ENCODE measurements around the gene NPIPB13.
A peak's percentile ranks its signal among the peaks of the same experiment; 100 is the strongest.
"Not testable (repeated sequence)": the region's sequence is repeated elsewhere in the genome, so short reads cannot be mapped to it uniquely, and the experiment has no call there.

NPIPB13 gene

GRCh38 chr16:30248379-30248778 lies at the start of gene NPIPB13:
NPIPB13 (minus strand) TSS chr16:30248479; CDS start chr16:30245573, 2,906 bp downstream.
- H3K4me3 ChIP-seq (ENCODE audit: low read length); H3F3A ChIP-seq (ENCODE audit: control insufficient read depth, insufficient read depth); H3K36me3 ChIP-seq (ENCODE audit: control insufficient read depth, low read length); H3K4me2 ChIP-seq (ENCODE audit: low read length); H3K27ac ChIP-seq (ENCODE audit: low read depth, low read length); H3K9me2 ChIP-seq (replicated peaks; ENCODE audit: control insufficient read depth, low read length); H4K20me1 ChIP-seq (ENCODE audit: control insufficient read depth, insufficient read depth, low read depth, low read length); H3K4me1 ChIP-seq (ENCODE audit: control insufficient read depth, low read length); H3K27me3 ChIP-seq (ENCODE audit: control insufficient read depth, low read length); H3K9me3 ChIP-seq (ENCODE audit: control insufficient read depth, insufficient read depth, low read length); H3K79me2 ChIP-seq (ENCODE audit: control insufficient read depth, low read length): not testable (repeated sequence)

GRCh38 chr16:30282357-30282756 lies 34.1 kb upstream of the NPIPB13 start:
- not testable (repeated sequence) for H3K4me1 ChIP-seq (ENCODE audit: control insufficient read depth, low read length)

DNA sequence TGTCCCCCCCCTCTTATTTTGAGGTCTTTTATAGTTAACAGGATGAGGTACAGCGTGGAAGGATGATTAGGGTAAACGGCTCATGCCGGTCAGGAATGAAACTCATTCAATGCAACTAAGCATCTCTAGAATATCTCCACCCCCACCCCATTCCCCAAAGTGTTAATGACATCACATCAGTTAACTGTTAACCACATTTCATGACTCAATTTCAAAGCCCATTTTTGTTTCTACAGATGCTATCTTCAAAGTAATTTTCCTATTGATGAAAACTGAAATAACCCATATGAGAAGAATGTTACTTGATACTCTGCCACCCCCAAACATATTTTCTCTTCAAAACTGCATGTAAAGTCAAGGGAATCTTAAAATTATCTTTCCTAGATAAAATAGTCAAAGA lies 30.2 kb upstream of the NPIPB13 start:
- H3K4me3 ChIP-seq (ENCODE audit: low read length); H3K4me2 ChIP-seq (ENCODE audit: low read length); H3K36me3 ChIP-seq (ENCODE audit: control insufficient read depth, low read length); H3K27me3 ChIP-seq (ENCODE audit: control insufficient read depth, low read length); H4K20me1 ChIP-seq (ENCODE audit: control insufficient read depth, insufficient read depth, low read depth, low read length); H3K27ac ChIP-seq (ENCODE audit: low read depth, low read length); H3K79me2 ChIP-seq (ENCODE audit: control insufficient read depth, low read length); H3K9me3 ChIP-seq (ENCODE audit: control insufficient read depth, insufficient read depth, low read length); H3F3A ChIP-seq (ENCODE audit: control insufficient read depth, insufficient read depth); H3K9me2 ChIP-seq (replicated peaks; ENCODE audit: control insufficient read depth, low read length); H3K4me1 ChIP-seq (ENCODE audit: control insufficient read depth, low read length): not testable (repeated sequence)

More at GRCh38 chr16:30282357-30282756, 34.1 kb upstream of the NPIPB13 start:
- H4K20me1 ChIP-seq (ENCODE audit: control insufficient read depth, insufficient read depth, low read depth, low read length); H3F3A ChIP-seq (ENCODE audit: control insufficient read depth, insufficient read depth); H3K4me2 ChIP-seq (ENCODE audit: low read length); H3K36me3 ChIP-seq (ENCODE audit: control insufficient read depth, low read length); H3K9me2 ChIP-seq (replicated peaks; ENCODE audit: control insufficient read depth, low read length); H3K79me2 ChIP-seq (ENCODE audit: control insufficient read depth, low read length); H3K27me3 ChIP-seq (ENCODE audit: control insufficient read depth, low read length); H3K4me3 ChIP-seq (ENCODE audit: low read length); H3K9me3 ChIP-seq (ENCODE audit: control insufficient read depth, insufficient read depth, low read length); H3K27ac ChIP-seq (ENCODE audit: low read depth, low read length): not testable (repeated sequence)

- H3K9me2 ChIP-seq (replicated peaks; ENCODE audit: control insufficient read depth, low read length); H3K27ac ChIP-seq (ENCODE audit: low read depth, low read length); H3K4me2 ChIP-seq (ENCODE audit: low read length); H3K4me3 ChIP-seq (ENCODE audit: low read length); H3K4me1 ChIP-seq (ENCODE audit: control insufficient read depth, low read length); H3K27me3 ChIP-seq (ENCODE audit: control insufficient read depth, low read length); H3K36me3 ChIP-seq (ENCODE audit: control insufficient read depth, low read length); H3K9me3 ChIP-seq (ENCODE audit: control insufficient read depth, insufficient read depth, low read length); H3F3A ChIP-seq (ENCODE audit: control insufficient read depth, insufficient read depth); H3K79me2 ChIP-seq (ENCODE audit: control insufficient read depth, low read length); H4K20me1 ChIP-seq (ENCODE audit: control insufficient read depth, insufficient read depth, low read depth, low read length): not testable (repeated sequence)
These were observed 31.2 kb downstream of the NPIPB13 start for GRCh38 chr16:30217082-30217481.

- H4K20me1 ChIP-seq (ENCODE audit: control insufficient read depth, insufficient read depth, low read depth, low read length), result not testable (repeated sequence)
These were observed 36.9 kb downstream of the NPIPB13 start for GRCh38 chr16:30211414-30211813.

GRCh38 chr16:30209032-30209431 lies 39.2 kb downstream of the NPIPB13 start:
- not testable (repeated sequence) for H3K4me1 ChIP-seq (ENCODE audit: control insufficient read depth, low read length); H3K4me3 ChIP-seq (ENCODE audit: low read length); H3K27me3 ChIP-seq (ENCODE audit: control insufficient read depth, low read length)

More at GRCh38 chr16:30211414-30211813, 36.9 kb downstream of the NPIPB13 start:
- H3K27me3 ChIP-seq (ENCODE audit: control insufficient read depth, low read length); H3K79me2 ChIP-seq (ENCODE audit: control insufficient read depth, low read length); H3K9me2 ChIP-seq (replicated peaks; ENCODE audit: control insufficient read depth, low read length); H3K4me1 ChIP-seq (ENCODE audit: control insufficient read depth, low read length); H3K9me3 ChIP-seq (ENCODE audit: control insufficient read depth, insufficient read depth, low read length); H3K4me3 ChIP-seq (ENCODE audit: low read length); H3K4me2 ChIP-seq (ENCODE audit: low read length); H3K36me3 ChIP-seq (ENCODE audit: control insufficient read depth, low read length); H3F3A ChIP-seq (ENCODE audit: control insufficient read depth, insufficient read depth); H3K27ac ChIP-seq (ENCODE audit: low read depth, low read length): not testable (repeated sequence)

DNA sequence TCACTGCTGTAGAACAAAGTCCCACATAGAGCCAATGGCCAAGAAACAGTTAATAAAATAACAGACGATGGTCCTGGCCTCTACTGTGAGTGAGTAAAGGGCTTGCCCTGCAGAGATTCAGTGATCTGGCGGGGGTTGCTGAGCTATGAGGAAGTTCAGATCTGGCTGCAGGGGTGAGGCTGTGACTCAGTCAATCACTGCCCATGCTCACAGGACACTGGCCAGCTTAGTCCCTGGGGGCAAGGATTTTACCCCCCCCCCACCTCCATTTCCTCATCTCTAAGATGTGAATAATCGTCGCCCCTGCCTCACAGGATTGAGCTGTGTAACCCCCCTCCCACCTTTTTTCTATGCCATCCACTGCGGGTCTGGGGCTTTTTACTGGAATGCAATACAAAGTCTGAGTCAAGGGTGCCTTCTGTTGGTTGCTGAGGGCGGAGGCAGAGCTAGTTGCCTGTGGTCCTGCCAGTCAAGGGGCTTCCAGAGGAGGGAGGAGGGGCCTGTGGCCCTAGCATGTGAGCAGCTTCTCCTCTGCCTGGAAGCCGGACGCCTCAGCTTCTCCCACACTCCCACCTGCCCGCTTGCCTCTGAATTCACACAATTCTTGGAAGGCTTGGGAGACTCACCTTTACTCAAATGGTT lies 41.1 kb downstream of the NPIPB13 start:
- H3K4me2 ChIP-seq (ENCODE audit: low read length); H3K9me2 ChIP-seq (replicated peaks; ENCODE audit: control insufficient read depth, low read length); H3K36me3 ChIP-seq (ENCODE audit: control insufficient read depth, low read length); H3K9me3 ChIP-seq (ENCODE audit: control insufficient read depth, insufficient read depth, low read length); H3K4me3 ChIP-seq (ENCODE audit: low read length); H3F3A ChIP-seq (ENCODE audit: control insufficient read depth, insufficient read depth); H3K27ac ChIP-seq (ENCODE audit: low read depth, low read length); H3K79me2 ChIP-seq (ENCODE audit: control insufficient read depth, low read length); H4K20me1 ChIP-seq (ENCODE audit: control insufficient read depth, insufficient read depth, low read depth, low read length); H3K27me3 ChIP-seq (ENCODE audit: control insufficient read depth, low read length); H3K4me1 ChIP-seq (ENCODE audit: control insufficient read depth, low read length): not testable (repeated sequence)

More at GRCh38 chr16:30209032-30209431, 39.2 kb downstream of the NPIPB13 start:
- H3K4me2 ChIP-seq (ENCODE audit: low read length); H3K9me2 ChIP-seq (replicated peaks; ENCODE audit: control insufficient read depth, low read length); H3K9me3 ChIP-seq (ENCODE audit: control insufficient read depth, insufficient read depth, low read length); H3K27ac ChIP-seq (ENCODE audit: low read depth, low read length); H4K20me1 ChIP-seq (ENCODE audit: control insufficient read depth, insufficient read depth, low read depth, low read length); H3K36me3 ChIP-seq (ENCODE audit: control insufficient read depth, low read length); H3F3A ChIP-seq (ENCODE audit: control insufficient read depth, insufficient read depth); H3K79me2 ChIP-seq (ENCODE audit: control insufficient read depth, low read length): not testable (repeated sequence)

GRCh38 chr16:30206252-30206651 lies 42.0 kb downstream of the NPIPB13 start:
- H3K4me2 ChIP-seq (ENCODE audit: low read length), result peak overlapping the region; percentile 54
- not testable (repeated sequence) for H3K9me2 ChIP-seq (replicated peaks; ENCODE audit: control insufficient read depth, low read length); H3K4me1 ChIP-seq (ENCODE audit: control insufficient read depth, low read length); H3K36me3 ChIP-seq (ENCODE audit: control insufficient read depth, low read length); H3F3A ChIP-seq (ENCODE audit: control insufficient read depth, insufficient read depth); H3K27me3 ChIP-seq (ENCODE audit: control insufficient read depth, low read length); H4K20me1 ChIP-seq (ENCODE audit: control insufficient read depth, insufficient read depth, low read depth, low read length); H3K9me3 ChIP-seq (ENCODE audit: control insufficient read depth, insufficient read depth, low read length); H3K27ac ChIP-seq (ENCODE audit: low read depth, low read length); H3K79me2 ChIP-seq (ENCODE audit: control insufficient read depth, low read length)
- H3K4me3 ChIP-seq (ENCODE audit: low read length), result peak overlapping the region; percentile 57

Data from DOHH2 (cell line).